Measurements from ENCODE around the gene SWI5. TPM values are rescaled to one million over a fixed set of nuclear protein-coding genes. Genes with fewer than 3 reads are reported as not detected.

SWI5 gene
- total and polyA plus RNA-seq, 9 of the 15 experiments (the other 6 are each of a cell fraction or from before 2014, with no cell fraction given) = 62.8 to 133 (median 95.9) TPM

DNA sequence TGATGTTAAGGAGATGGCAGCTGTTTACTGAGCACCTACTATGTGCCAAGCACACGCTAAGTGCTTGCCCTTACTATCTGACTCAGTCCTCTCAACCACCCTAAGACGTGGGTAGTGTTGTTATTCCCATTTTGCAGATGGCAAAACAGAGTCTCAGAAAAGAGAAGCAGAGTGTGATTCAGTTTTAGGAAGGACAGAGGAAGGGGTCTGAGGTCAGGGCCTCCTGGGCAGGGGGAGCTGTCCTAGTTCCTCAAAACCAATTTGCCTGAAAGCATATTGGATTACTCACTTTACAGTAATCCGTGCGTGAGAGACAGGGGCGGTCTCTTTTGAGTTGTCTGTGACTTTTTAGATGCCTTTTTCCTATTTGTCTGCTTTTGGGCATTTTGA is 49.7 kb upstream of the SWI5 start (continued):
- TF ChIP-seq ZBTB7A (IDR thresholded peaks at IDR 0.05; ENCODE audit: borderline replicate concordance, control insufficient read depth, low read depth, low read length) = peak; percentile 66; the same call in 1 of the 2 replicates
- no peak for TF ChIP-seq RFX5 (IDR thresholded peaks at IDR 0.05; ENCODE audit: low read depth, low read length)
- TF ChIP-seq TRIM28 (IDR thresholded peaks at IDR 0.05) = 0 out of 2 replicates have a peak, but pooled peaks have one; percentile 27
- no peak for TF ChIP-seq PHF8 (IDR thresholded peaks at IDR 0.05; ENCODE audit: borderline replicate concordance, low read length)
- no peak for TF ChIP-seq ATF7 (IDR thresholded peaks at IDR 0.05)
- TF ChIP-seq ZFP36 (IDR thresholded peaks at IDR 0.05; ENCODE audit: low read depth, low read length, partially characterized antibody) = peak; percentile 66
- no peak for TF ChIP-seq RFX1 (IDR thresholded peaks at IDR 0.05)
- TF ChIP-seq CBX3 (IDR thresholded peaks at IDR 0.05; ENCODE audit: borderline replicate concordance in 1 of 2, low read length in 2 of 2) = peak in 1 of 2 experiments; percentile 84; a peak in 2 of 3 replicates
- TF ChIP-seq, protein P1, sequence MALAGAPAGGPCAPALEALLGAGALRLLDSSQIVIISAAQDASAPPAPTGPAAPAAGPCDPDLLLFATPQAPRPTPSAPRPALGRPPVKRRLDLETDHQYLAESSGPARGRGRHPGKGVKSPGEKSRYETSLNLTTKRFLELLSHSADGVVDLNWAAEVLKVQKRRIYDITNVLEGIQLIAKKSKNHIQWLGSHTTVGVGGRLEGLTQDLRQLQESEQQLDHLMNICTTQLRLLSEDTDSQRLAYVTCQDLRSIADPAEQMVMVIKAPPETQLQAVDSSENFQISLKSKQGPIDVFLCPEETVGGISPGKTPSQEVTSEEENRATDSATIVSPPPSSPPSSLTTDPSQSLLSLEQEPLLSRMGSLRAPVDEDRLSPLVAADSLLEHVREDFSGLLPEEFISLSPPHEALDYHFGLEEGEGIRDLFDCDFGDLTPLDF (CRISPR knock-in tag; IDR thresholded peaks at IDR 0.05) = 0 out of 2 replicates have a peak, but pooled peaks have one; percentile 31
- peak; percentile 92 for TF ChIP-seq HDAC2 (IDR thresholded peaks at IDR 0.05)
- TF ChIP-seq, protein P2, sequence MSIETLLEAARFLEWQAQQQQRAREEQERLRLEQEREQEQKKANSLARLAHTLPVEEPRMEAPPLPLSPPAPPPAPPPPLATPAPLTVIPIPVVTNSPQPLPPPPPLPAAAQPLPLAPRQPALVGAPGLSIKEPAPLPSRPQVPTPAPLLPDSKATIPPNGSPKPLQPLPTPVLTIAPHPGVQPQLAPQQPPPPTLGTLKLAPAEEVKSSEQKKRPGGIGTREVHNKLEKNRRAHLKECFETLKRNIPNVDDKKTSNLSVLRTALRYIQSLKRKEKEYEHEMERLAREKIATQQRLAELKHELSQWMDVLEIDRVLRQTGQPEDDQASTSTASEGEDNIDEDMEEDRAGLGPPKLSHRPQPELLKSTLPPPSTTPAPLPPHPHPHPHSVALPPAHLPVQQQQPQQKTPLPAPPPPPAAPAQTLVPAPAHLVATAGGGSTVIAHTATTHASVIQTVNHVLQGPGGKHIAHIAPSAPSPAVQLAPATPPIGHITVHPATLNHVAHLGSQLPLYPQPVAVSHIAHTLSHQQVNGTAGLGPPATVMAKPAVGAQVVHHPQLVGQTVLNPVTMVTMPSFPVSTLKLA (conservative IDR thresholded peaks at IDR 0.05) = no peak
- peak; percentile 95 for TF ChIP-seq CHD4 (IDR thresholded peaks at IDR 0.05; ENCODE audit: insufficient read depth, insufficient replicate concordance, low read depth, low read length, poor library complexity, severe bottlenecking)
- 0 out of 2 replicates have a peak, but pooled peaks have one; percentile 26 for TF ChIP-seq ZNF24 (IDR thresholded peaks at IDR 0.05)
- no peak for TF ChIP-seq ZNF445 (CRISPR knock-in tag; IDR thresholded peaks at IDR 0.05; ENCODE audit: low read depth)
- TF ChIP-seq, protein P3, sequence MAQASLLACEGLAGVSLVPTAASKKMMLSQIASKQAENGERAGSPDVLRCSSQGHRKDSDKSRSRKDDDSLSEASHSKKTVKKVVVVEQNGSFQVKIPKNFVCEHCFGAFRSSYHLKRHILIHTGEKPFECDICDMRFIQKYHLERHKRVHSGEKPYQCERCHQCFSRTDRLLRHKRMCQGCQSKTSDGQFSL (CRISPR knock-in tag; IDR thresholded peaks at IDR 0.05) = no peak
- TF ChIP-seq, protein P3 (tag; IDR thresholded peaks at IDR 0.05) = no peak
- TF ChIP-seq NFIC (IDR thresholded peaks at IDR 0.05) = no peak
- no peak for TF ChIP-seq MLLT1 (IDR thresholded peaks at IDR 0.05)
- TF ChIP-seq ZNF75A (CRISPR knock-in tag; IDR thresholded peaks at IDR 0.05) = no peak
- TF ChIP-seq ESRRA (IDR thresholded peaks at IDR 0.05; ENCODE audit: borderline replicate concordance, low read depth) = peak; percentile 45; the same call in 1 of the 2 replicates
- TF ChIP-seq ATF1 (CRISPR knock-in tag; IDR thresholded peaks at IDR 0.05) = no peak
- TF ChIP-seq ATF1 (tag; IDR thresholded peaks at IDR 0.05) = 0 out of 2 replicates have a peak, but pooled peaks have one; percentile 22
- TF ChIP-seq MCM2 (IDR thresholded peaks at IDR 0.05; ENCODE audit: low read depth) = no peak
- TF ChIP-seq HOMEZ (CRISPR knock-in tag; IDR thresholded peaks at IDR 0.05) = no peak
